Measurements from ENCODE around the gene RAPGEF4. TPM values are rescaled to one million over a fixed set of nuclear protein-coding genes. Genes with fewer than 3 reads are reported as not detected.

RAPGEF4 gene
- total RNA-seq, 1 donor from 2014 or later, result 12.8 TPM

GRCh38 chr2:172957734-172958133, 222.1 kb downstream of the RAPGEF4 start:
- ATAC-seq, result no peak

GRCh38 chr2:172962082-172962481, 226.4 kb downstream of the RAPGEF4 start:
- ATAC-seq (no peak), DNase-seq (ENCODE audit: low spot score) (no peak)

More at GRCh38 chr2:172957734-172958133, 222.1 kb downstream of the RAPGEF4 start:
- DNase-seq (ENCODE audit: low spot score), result no peak

GRCh38 chr2:172962824-172963223, 227.2 kb downstream of the RAPGEF4 start:
- no peak for ATAC-seq
- no peak for DNase-seq (ENCODE audit: low spot score)

GRCh38 chr2:172964511-172965139, 229.0 kb downstream of the RAPGEF4 start:
- DNase-seq (ENCODE audit: low spot score), result no peak
- ATAC-seq, result no peak

GRCh38 chr2:172965433-172966212, 230.0 kb downstream of the RAPGEF4 start:
- ATAC-seq (no peak), DNase-seq (ENCODE audit: low spot score) (no peak)

GRCh38 chr2:172967036-172967982, 231.7 kb downstream of the RAPGEF4 start:
- ATAC-seq (peak; percentile 74), DNase-seq (ENCODE audit: low spot score) (peak; percentile 85)

GRCh38 chr2:172968061-172968469, 232.4 kb downstream of the RAPGEF4 start:
- peak; percentile 77 for ATAC-seq
- peak; percentile 94 for DNase-seq (ENCODE audit: low spot score)

- DNase-seq (ENCODE audit: low spot score) (no peak), ATAC-seq (no peak)
Measured at GRCh38 chr2:172969166-172969565, 233.5 kb downstream of the RAPGEF4 start.

GRCh38 chr2:172969609-172970008, 234.0 kb downstream of the RAPGEF4 start:
- ATAC-seq (no peak), DNase-seq (ENCODE audit: low spot score) (no peak)

GRCh38 chr2:172970660-172971059, 235.0 kb downstream of the RAPGEF4 start:
- DNase-seq (ENCODE audit: low spot score) (no peak), ATAC-seq (no peak)

GRCh38 chr2:172972005-172972619, 236.5 kb downstream of the RAPGEF4 start:
- ATAC-seq, result peak; percentile 50
- DNase-seq (ENCODE audit: low spot score), result peak; percentile 61

- ATAC-seq, result no peak
- DNase-seq (ENCODE audit: low spot score), result no peak
Measured at GRCh38 chr2:172974762-172975161, 239.1 kb downstream of the RAPGEF4 start.

GRCh38 chr2:172976116-172976515, 240.5 kb downstream of the RAPGEF4 start:
- DNase-seq (ENCODE audit: low spot score) (no peak), ATAC-seq (no peak)

- DNase-seq (ENCODE audit: low spot score) (no peak), ATAC-seq (no peak)
Measured at GRCh38 chr2:172976816-172977215, 241.2 kb downstream of the RAPGEF4 start.

- ATAC-seq (peak; percentile 66), DNase-seq (ENCODE audit: low spot score) (no peak)
Measured at GRCh38 chr2:172977270-172978062, 241.8 kb downstream of the RAPGEF4 start.

GRCh38 chr2:172978063-172978383, 242.4 kb downstream of the RAPGEF4 start:
- ATAC-seq, result no peak
- DNase-seq (ENCODE audit: low spot score), result no peak

- peak; percentile 91 for ATAC-seq
- DNase-seq (ENCODE audit: low spot score), result peak; percentile 73
Measured at GRCh38 chr2:172985139-172985892, 249.7 kb downstream of the RAPGEF4 start.

- ATAC-seq (peak; percentile 58), DNase-seq (ENCODE audit: low spot score) (no peak)
Measured at GRCh38 chr2:172986040-172986439, 250.4 kb downstream of the RAPGEF4 start.

- ATAC-seq (no peak), DNase-seq (ENCODE audit: low spot score) (no peak)
Measured at GRCh38 chr2:172988728-172989127, 253.1 kb downstream of the RAPGEF4 start.

Measured in left lobe of liver (tissue), 2 donors.